GM20000 (cell line): Measurements from ENCODE around the gene FOCAD.

Source experiments
- DNase-seq: peaks from one replicate; pipeline ENCODE4 v3.0.0; 2012; ENCODE audit warnings: low spot score
- TF ChIP-seq, protein P1 (sequence below): IDR thresholded peaks from 2 replicates; pipeline ENCODE4 v1.5.1; 2012; ENCODE audit warnings: mild to moderate bottlenecking, control low read depth; ENCODE audit errors: extremely low read depth, missing control alignments

Gene FOCAD

DNA sequence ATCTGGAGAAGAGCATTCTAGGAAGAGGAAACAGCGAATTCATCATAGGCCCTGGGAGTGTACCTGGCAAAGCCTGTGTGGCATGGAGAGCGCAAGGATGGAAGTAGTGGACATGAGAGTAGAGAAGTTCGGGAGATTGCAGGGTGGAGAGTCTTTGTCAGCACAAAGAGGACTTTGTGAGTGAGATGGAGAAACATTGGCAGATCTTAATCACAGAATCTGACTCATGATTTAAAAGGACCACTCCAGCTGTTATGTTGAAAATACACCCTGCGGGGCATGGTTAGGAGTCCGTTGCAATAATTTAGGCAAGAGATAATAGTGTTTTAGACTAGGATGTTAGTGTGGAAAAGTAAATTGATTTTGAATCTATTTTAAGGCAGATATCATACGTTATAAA is 230.5 kb downstream of the FOCAD start:
- no peak for DNase-seq

DNA sequence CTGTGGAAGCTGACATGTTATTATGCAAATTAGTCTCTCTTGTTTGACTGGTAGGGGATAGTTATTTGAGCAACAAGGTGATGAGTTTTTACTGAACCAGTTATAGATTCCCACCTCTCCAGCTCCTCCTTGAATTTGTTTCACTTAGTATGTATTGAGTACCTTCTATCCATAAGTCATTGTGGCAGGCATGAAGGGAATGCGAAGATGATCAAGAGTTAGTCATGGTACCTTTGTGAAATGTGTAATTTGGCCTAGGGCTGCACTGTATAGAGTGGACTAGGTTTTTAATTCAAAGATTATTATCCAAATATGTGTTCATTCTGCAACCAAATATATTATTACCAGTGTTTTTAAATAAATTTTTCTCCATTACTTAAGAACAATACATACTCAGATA is 237.3 kb downstream of the FOCAD start:
- no peak for DNase-seq
- TF ChIP-seq, protein P1, sequence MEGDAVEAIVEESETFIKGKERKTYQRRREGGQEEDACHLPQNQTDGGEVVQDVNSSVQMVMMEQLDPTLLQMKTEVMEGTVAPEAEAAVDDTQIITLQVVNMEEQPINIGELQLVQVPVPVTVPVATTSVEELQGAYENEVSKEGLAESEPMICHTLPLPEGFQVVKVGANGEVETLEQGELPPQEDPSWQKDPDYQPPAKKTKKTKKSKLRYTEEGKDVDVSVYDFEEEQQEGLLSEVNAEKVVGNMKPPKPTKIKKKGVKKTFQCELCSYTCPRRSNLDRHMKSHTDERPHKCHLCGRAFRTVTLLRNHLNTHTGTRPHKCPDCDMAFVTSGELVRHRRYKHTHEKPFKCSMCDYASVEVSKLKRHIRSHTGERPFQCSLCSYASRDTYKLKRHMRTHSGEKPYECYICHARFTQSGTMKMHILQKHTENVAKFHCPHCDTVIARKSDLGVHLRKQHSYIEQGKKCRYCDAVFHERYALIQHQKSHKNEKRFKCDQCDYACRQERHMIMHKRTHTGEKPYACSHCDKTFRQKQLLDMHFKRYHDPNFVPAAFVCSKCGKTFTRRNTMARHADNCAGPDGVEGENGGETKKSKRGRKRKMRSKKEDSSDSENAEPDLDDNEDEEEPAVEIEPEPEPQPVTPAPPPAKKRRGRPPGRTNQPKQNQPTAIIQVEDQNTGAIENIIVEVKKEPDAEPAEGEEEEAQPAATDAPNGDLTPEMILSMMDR: no peak

More for the DNA sequence above, 230.5 kb downstream of the FOCAD start:
- TF ChIP-seq, protein P1: no peak

DNA sequence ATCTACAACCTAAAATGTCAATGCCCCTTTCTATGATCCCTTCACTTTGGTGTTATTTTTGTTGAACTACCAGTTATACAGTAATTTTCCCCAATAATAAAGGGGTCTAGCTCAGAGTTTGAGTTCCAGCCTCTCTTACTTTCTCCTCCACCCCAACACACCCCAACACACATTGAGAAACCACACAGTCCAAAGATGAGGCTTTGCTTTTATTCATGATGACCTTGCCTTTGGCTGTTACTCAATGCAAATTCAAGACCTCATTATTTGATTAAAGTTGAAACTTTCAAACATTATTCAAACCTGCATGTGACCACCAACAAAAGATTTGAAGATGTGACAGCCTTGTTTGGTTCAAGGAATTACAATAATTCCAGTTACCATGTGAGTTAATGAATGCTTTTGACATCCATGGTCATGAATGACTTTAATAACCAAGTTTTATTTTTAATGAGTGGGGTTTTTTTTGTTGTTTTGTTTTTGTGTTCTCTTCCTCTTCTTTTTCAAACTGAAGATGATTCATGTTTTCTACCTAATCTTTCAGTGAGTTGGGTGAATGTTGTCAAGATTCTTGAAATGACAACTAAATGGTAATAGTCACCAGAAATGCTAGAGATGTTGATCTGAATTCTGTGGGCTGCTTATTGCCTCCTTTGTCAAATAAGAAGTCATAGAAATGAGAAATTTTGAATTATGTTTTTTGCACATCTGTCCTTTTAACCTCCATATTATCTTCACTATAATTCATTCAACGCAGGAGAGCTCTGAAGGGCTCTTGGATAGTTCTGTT is 241.4 kb downstream of the FOCAD start:
- TF ChIP-seq, protein P1: no peak

DNA sequence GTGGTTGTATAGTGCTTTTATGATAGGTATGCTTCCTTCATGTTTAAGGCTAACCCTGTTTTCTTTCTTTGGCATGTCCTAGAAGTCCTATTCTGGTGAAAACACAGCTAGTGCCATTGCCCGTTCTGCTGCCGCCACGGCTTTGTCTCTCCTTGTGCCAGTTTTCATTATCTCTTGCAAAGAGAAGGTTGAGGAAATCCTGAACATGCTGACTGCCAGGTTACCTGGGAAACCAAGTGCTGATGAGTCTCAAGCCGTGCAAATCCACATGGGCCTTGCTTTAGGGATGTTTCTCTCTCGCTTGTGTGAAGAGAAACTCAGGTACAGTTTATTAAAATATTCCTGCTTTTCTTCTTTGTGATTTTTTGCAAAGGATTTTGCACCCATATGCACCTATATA is 245.2 kb downstream of the FOCAD start:
- DNase-seq: no peak
- TF ChIP-seq, protein P1: no peak

More for the DNA sequence above, 241.4 kb downstream of the FOCAD start:
- no peak for DNase-seq

DNA sequence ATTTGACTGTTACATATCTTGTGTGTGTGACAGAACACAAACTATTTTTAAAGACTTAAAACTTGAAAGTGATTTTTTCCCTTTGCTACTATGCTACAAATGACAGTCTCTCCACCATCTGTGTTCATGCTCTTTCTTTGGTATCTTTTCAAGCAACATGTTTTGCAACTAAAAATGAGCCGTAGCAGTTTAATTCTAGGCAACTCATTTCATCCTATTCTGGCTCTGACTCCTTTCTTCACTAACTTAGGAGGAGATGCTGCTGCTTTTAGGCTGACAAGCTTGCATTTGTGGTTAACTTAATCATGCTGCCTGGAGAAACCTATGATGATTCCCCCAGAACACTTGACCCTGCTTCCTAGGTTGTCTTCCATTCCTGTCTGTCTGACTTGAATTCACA is 246.8 kb downstream of the FOCAD start:
- TF ChIP-seq, protein P1: no peak
- DNase-seq: no peak

DNA sequence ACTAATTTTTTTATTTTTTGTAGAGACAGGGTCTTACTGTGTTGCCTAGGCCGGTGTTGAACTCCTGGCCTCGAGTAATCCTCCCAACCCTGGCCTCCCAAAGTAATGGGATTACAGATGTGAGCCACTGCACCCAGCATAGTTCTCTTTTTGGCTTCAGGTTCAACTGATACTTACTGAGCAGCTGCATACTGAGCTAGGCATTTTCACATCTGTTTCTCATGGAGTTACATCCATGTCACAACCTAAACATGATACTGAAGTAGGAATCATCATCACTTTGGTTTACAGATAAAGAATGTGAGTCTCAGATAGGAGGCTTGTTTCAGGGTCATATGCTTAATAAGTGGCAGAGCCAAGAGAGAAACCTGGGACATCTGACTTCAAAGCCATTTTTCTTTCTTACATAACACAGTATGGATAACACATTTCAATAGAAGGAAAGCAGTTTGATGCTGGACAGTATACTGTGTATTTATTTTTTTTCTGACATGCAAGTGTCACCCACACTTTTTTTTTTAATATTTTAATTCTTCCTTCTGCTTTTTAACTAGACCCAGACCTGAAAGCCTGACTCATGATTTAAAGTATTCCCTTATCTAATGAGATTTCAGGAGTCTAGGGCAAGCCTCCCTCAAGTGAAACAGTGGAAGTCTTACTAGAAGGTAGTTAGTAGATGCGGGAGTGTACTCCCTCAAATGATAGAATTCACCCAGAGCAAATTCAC is 256.6 kb downstream of the FOCAD start:
- no peak for DNase-seq
- TF ChIP-seq, protein P1: no peak

DNA sequence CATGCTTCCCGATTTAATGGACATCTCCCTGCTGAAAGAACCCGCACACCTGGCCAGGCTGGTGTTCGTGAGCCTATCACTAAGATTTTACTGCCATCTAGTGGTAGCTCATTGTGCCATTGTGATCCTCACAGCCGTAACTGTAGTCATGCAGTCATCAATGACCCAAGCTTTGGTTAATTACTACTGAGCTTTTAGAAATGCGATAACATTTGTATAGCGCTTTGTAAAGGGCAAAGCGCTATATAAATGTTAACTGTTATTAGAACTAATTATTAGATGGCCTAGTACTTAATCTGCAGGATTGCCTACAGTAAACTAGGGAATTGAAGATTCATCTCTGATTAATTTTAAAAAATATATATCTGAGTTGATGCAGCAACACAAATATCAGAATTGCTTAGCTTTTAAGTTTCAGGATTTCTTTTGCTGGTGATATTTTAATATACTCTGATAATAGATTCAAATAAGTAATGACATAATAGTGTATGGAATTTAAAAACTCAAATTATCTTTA is 257.2 kb downstream of the FOCAD start:
- peak; percentile 58 for DNase-seq
- TF ChIP-seq, protein P1: peak; percentile 71
